Measurements from ENCODE around the gene ARID1B. TPM values are rescaled to one million over a fixed set of nuclear protein-coding genes. Genes with fewer than 3 reads are reported as not detected.

ARID1B gene
- total RNA-seq, 1 donor from 2014 or later, result 155 TPM

DNA sequence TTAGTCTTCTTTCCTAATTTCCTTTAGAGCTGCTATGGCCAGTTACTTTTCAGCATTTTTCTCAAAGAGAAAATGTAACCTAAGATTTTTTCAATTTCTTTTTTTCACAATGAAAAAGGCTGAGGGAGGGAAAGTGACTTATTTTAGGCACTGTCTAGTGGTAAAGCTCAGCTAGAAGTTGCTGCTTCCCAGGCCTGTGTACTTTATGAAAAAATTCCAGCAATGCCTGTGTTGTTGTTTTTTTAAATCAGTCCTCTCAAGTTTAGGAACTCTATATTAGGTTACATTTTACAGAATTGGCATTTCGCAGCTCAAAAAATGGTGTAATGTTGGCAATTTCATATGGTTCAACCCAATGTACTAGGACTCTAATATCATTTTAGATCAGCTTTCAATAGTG is 269.6 kb downstream of the ARID1B start:
- Mint-ChIP-seq H3K27ac (no peak overlapping the region), H3K9me3 (no peaks in the 10 kb centered on the region), H3K36me3 (no peaks in the 10 kb centered on the region), H3K27me3 (ENCODE audit: low read depth) (no peaks in the 10 kb centered on the region), H3K4me3 (no peak overlapping the region), H3K4me1 (peaks cover 37% of the 10 kb centered on the region)
- TF ChIP-seq, protein P1, sequence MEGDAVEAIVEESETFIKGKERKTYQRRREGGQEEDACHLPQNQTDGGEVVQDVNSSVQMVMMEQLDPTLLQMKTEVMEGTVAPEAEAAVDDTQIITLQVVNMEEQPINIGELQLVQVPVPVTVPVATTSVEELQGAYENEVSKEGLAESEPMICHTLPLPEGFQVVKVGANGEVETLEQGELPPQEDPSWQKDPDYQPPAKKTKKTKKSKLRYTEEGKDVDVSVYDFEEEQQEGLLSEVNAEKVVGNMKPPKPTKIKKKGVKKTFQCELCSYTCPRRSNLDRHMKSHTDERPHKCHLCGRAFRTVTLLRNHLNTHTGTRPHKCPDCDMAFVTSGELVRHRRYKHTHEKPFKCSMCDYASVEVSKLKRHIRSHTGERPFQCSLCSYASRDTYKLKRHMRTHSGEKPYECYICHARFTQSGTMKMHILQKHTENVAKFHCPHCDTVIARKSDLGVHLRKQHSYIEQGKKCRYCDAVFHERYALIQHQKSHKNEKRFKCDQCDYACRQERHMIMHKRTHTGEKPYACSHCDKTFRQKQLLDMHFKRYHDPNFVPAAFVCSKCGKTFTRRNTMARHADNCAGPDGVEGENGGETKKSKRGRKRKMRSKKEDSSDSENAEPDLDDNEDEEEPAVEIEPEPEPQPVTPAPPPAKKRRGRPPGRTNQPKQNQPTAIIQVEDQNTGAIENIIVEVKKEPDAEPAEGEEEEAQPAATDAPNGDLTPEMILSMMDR (IDR thresholded peaks at IDR 0.05; ENCODE audit: unreplicated experiment), result no peak
- DNase-seq (ENCODE audit: low spot score in 2 of 2, unreplicated experiment in 2 of 2), result no peak

DNA sequence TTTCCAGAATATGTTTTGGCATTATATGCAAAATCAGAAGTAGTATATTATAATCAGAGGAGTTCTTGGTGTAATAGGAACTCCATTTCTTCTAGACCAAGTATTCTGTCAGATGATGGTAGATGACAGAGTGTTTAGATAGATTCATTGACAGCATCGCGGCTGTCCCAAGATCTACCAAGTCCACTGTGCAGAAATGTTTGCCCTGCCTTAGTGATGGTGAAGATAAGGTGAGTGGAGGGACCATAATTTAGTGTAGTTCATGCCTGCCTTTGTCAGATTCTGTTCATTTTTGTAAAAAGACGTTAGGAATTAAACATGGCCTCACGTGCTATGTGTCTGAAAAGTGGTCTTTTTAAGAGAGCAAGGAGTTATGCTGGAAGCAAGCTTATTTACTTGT is 270.1 kb downstream of the ARID1B start:
- Mint-ChIP-seq H3K9me3 (no peaks in the 10 kb centered on the region), H3K27me3 (ENCODE audit: low read depth) (no peaks in the 10 kb centered on the region), H3K4me3 (no peak overlapping the region), H3K27ac (peak overlapping the region; percentile 30), H3K4me1 (peaks cover 37% of the 10 kb centered on the region), H3K36me3 (no peaks in the 10 kb centered on the region)
- DNase-seq (ENCODE audit: low spot score in 2 of 2, unreplicated experiment in 2 of 2), result no peak
- TF ChIP-seq, protein P1 (IDR thresholded peaks at IDR 0.05; ENCODE audit: unreplicated experiment), result no peak

DNA sequence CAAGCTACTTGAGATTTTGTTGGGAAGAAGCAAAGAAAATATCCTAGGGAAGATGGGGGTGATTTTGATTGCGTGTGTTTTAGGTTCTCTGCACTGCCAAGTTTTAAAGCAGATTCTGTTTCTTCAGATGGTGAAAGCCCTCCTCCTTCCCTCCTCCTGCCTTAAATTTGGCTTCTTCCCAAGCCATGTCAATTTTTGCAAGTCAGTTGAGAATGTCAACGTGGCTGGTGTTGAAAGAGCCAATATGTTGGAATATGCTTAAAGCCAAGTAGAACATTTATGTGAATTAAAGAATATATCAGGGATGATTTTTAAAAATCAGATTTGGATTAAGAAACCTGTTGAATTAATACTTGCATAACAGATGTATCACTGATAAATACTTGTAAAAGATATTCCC is 270.8 kb downstream of the ARID1B start:
- no peaks in the 10 kb centered on the region for H3K36me3 Mint-ChIP-seq
- TF ChIP-seq, protein P1 (IDR thresholded peaks at IDR 0.05; ENCODE audit: unreplicated experiment), result no peak
- DNase-seq (ENCODE audit: low spot score in 2 of 2, unreplicated experiment in 2 of 2), result no peak
- H3K4me1 Mint-ChIP-seq, result peaks cover 37% of the 10 kb centered on the region
- H3K27me3 Mint-ChIP-seq (ENCODE audit: low read depth), result no peaks in the 10 kb centered on the region
- H3K9me3 Mint-ChIP-seq, result no peaks in the 10 kb centered on the region
- peak overlapping the region; percentile 3 for H3K27ac Mint-ChIP-seq
- H3K4me3 Mint-ChIP-seq, result no peak overlapping the region

DNA sequence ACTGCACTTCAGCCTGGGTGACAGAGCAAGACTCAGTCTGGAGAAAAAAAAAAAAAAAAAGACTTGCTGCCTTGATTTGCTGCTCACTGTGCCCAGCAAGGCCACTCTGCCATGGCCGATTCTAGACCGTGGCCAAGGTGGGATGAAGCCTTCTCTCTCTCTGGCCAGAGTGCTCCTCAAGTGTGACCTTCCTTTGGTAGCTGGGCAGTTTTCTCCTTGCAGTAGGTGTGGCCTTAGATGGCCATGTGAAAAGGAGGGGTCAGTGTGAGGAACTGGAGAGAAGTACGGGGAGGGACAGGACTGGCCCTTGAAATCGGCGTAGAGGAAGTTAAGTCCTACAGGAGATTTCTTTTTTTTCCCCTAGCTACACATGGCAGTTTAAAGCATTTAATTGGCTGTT is 272.0 kb downstream of the ARID1B start:
- no peaks in the 10 kb centered on the region for H3K9me3 Mint-ChIP-seq
- H3K27me3 Mint-ChIP-seq (ENCODE audit: low read depth), result no peaks in the 10 kb centered on the region
- TF ChIP-seq, protein P1 (IDR thresholded peaks at IDR 0.05; ENCODE audit: unreplicated experiment), result no peak
- no peak overlapping the region for H3K4me3 Mint-ChIP-seq
- no peaks in the 10 kb centered on the region for H3K36me3 Mint-ChIP-seq
- no peak for DNase-seq (ENCODE audit: low spot score in 2 of 2, unreplicated experiment in 2 of 2)
- H3K27ac Mint-ChIP-seq, result peak overlapping the region; percentile 62
- H3K4me1 Mint-ChIP-seq, result peaks cover 37% of the 10 kb centered on the region

DNA sequence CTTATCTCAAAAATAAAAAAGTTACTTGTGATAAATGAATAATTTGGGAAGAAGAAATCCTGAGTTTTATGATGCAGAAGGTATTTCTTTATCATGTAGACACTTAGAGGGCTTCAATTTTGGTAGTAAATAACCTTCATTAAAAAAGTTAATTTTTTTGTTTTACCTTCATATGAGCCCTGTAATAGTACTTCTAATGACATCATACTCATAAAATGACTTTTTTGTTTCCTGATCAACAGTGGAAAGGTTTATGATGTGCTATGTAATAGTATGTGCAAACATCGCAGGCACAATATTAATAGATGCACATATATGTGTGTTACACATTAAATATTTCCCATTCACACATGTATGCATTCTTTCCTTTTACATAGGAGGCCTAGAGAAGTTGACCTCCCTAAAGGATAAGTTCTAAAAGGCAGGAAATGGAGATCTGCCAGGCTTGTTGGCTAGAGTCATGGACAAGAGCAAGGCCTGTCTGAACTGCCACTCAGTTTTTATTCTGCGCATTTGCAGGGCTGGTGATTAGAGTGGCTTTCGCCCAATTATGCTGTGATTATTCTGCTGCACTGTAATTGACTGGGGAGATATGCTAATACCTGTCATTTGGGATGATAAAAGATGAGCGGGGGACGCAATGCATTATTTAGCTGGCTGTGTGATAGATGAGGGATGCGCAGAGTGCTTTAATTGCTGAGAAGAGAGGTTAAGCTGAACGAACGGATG is 273.5 kb downstream of the ARID1B start:
- no peak for DNase-seq (ENCODE audit: low spot score in 2 of 2, unreplicated experiment in 2 of 2)
- H3K9me3 Mint-ChIP-seq, result peaks cover 3% of the 10 kb centered on the region
- peaks cover under 1% of the 10 kb centered on the region for H3K36me3 Mint-ChIP-seq
- peaks cover 35% of the 10 kb centered on the region for H3K4me1 Mint-ChIP-seq
- H3K27ac Mint-ChIP-seq, result peak overlapping the region; percentile 1
- TF ChIP-seq, protein P1 (IDR thresholded peaks at IDR 0.05; ENCODE audit: unreplicated experiment), result no peak
- no peak overlapping the region for H3K4me3 Mint-ChIP-seq
- H3K27me3 Mint-ChIP-seq (ENCODE audit: low read depth), result no peaks in the 10 kb centered on the region
